Activated CD4-positive, alpha-beta memory T cell treated with anti-CD3 and anti-CD28 coated beads, Interleukin-2, amount 10 ng/mL, durations not matched to agents 7 days and 5 days (primary cell): ENCODE data around the gene TTC8. TPM values are rescaled to one million over a fixed set of nuclear protein-coding genes. Genes with fewer than 3 reads are reported as not detected.

ENCODE experiments used
- total RNA-seq, 2 experiments: library from RNA; stranded (reverse); gene quantifications; one replicate each; pipeline ENCODE4 v1.2.3, GENCODE V29; 2021

TTC8 gene
- total RNA-seq, 2 experiments from 2014 or later: 1.8 to 2.3 TPM

Other genes with a start within 250 kb of the TTC8 start
- 1 to 10 TPM; 2.4 to 2.9 TPM for gene EML5, start 31.7 kb upstream of the TTC8 start, total RNA-seq